Neural cell (in vitro differentiated cells): ENCODE data around the gene IL4I1. TPM values are rescaled to one million over a fixed set of nuclear protein-coding genes. Genes with fewer than 3 reads are reported as not detected.
"Not testable (repeated sequence)": the region's sequence is repeated elsewhere in the genome, so short reads cannot be mapped to it uniquely, and the experiment has no call there.

Experiments
- H2AFZ ChIP-seq: fragments of 200-600, 300-800 bp; sonication (generic), shearing (Covaris generic); 2 replicates; pipeline ENCODE4 v1.6.0; 2014; ENCODE audit warnings: low read depth, mild to moderate bottlenecking, antibody characterized with exemption, low read length, moderate library complexity
- H3F3A ChIP-seq: fragments of 200-600 bp; shearing (Covaris generic); 2 replicates; pipeline ENCODE4 v1.6.1; 2016; ENCODE audit warnings: mild to moderate bottlenecking, moderate library complexity, mixed read lengths, antibody characterized with exemption, low read length; ENCODE audit not compliant: insufficient read depth, poor library complexity, severe bottlenecking
- H3K27ac ChIP-seq: fragments of 200-600, 300-800 bp; sonication (generic), shearing (Covaris generic); 2 replicates; pipeline ENCODE4 v1.5.1; 2014; ENCODE audit warnings: mild to moderate bottlenecking, low read length, moderate library complexity
- H3K27me3 ChIP-seq: fragments of 300-800, 200-600 bp; sonication (generic), shearing (Covaris generic); 2 replicates; pipeline ENCODE4 v1.6.0; 2014; ENCODE audit warnings: mild to moderate bottlenecking, low read depth, low read length, moderate library complexity; ENCODE audit not compliant: insufficient read depth
- H3K36me3 ChIP-seq: fragments of 300-800, 200-600 bp; sonication (generic), shearing (Covaris generic); 2 replicates; pipeline ENCODE4 v1.5.1; 2014; ENCODE audit warnings: mild to moderate bottlenecking, antibody characterized with exemption, low read length, moderate library complexity; ENCODE audit not compliant: insufficient read depth
- H3K4me2 ChIP-seq: fragments of 300-800, 200-600 bp; sonication (generic), shearing (Covaris generic); 2 replicates; pipeline ENCODE4 v1.6.0; 2014; ENCODE audit warnings: mild to moderate bottlenecking, low read length
- H3K4me3 ChIP-seq: fragments of 300-800, 200-600 bp; sonication (generic), shearing (Covaris generic); 2 replicates; pipeline ENCODE4 v1.5.1; 2014; ENCODE audit warnings: mild to moderate bottlenecking, low read length, moderate library complexity
- H3K79me2 ChIP-seq: fragments of 200-600 bp; shearing (Covaris generic); replicated peaks from 2 replicates; pipeline ENCODE4 v1.6.0; 2014; ENCODE audit warnings: mild to moderate bottlenecking, low read length, moderate library complexity; ENCODE audit not compliant: insufficient read depth
- H3K9ac ChIP-seq: fragments of 300-800, 200-600 bp; sonication (generic), shearing (Covaris generic); 2 replicates; pipeline ENCODE4 v1.6.1; 2016; ENCODE audit warnings: mild to moderate bottlenecking, low read length, mixed read lengths
- H3K9me2 ChIP-seq: fragments of 200-600 bp; shearing (Covaris generic); 2 replicates; pipeline ENCODE4 v1.6.1; 2016; ENCODE audit warnings: mild to moderate bottlenecking, low read length, mixed read lengths; ENCODE audit not compliant: insufficient read depth
- H3K9me3 ChIP-seq: fragments of 200-600, 300-800 bp; sonication (generic), shearing (Covaris generic); 2 replicates; pipeline ENCODE4 v1.6.1; 2016; ENCODE audit warnings: mild to moderate bottlenecking, mixed run types, low read length, moderate library complexity, mixed read lengths
- H4K20me1 ChIP-seq: fragments of 200-600 bp; shearing (Covaris generic); 2 replicates; pipeline ENCODE4 v1.6.1; 2016; ENCODE audit warnings: mild to moderate bottlenecking, mixed run types; ENCODE audit not compliant: insufficient read depth
- CTCF ChIP-seq: fragments of 450-650 bp; IDR thresholded peaks from 2 replicates; pipeline ENCODE4 v1.5.1; 2014; ENCODE audit warnings: antibody characterized with exemption, mild to moderate bottlenecking, moderate library complexity; ENCODE audit not compliant: poor library complexity, severe bottlenecking
- EP300 ChIP-seq: fragments of 450-650 bp; conservative IDR thresholded peaks from 2 replicates; pipeline ENCODE4 v1.6.1; 2014; ENCODE audit warnings: antibody characterized with exemption, mild to moderate bottlenecking, moderate library complexity; ENCODE audit not compliant: poor library complexity, severe bottlenecking
- EZH2 ChIP-seq: fragments of 200-600, 300-800 bp; shearing (Covaris generic), sonication (generic); IDR thresholded peaks from 2 replicates; pipeline ENCODE4 v1.6.1; 2014; ENCODE audit warnings: antibody characterized with exemption, low read length, borderline replicate concordance, mild to moderate bottlenecking; ENCODE audit not compliant: insufficient read depth, poor library complexity, severe bottlenecking
- MXI1 ChIP-seq: fragments of 450-650 bp; conservative IDR thresholded peaks from 2 replicates; pipeline ENCODE4 v1.6.1; 2014; ENCODE audit warnings: antibody characterized with exemption, mild to moderate bottlenecking; ENCODE audit not compliant: poor library complexity, severe bottlenecking
- POLR2AphosphoS5 ChIP-seq: IDR thresholded peaks from 2 replicates; pipeline ENCODE4 v1.6.1; 2012
- RAD21 ChIP-seq: fragments of 450-650 bp; conservative IDR thresholded peaks from 2 replicates; pipeline ENCODE4 v1.6.1; 2014; ENCODE audit warnings: antibody characterized with exemption, mild to moderate bottlenecking, moderate library complexity
- REST ChIP-seq: IDR thresholded peaks from 2 replicates; pipeline ENCODE4 v1.6.1; 2012; ENCODE audit warnings: borderline replicate concordance
- SMC3 ChIP-seq: fragments of 450-650 bp; conservative IDR thresholded peaks from 2 replicates; pipeline ENCODE4 v1.6.1; 2014; ENCODE audit warnings: antibody characterized with exemption, mild to moderate bottlenecking, moderate library complexity; ENCODE audit not compliant: poor library complexity
- TAF1 ChIP-seq: IDR thresholded peaks from 2 replicates; pipeline ENCODE4 v1.6.1; 2012; ENCODE audit warnings: low read depth
- polyA plus RNA-seq: library from polyadenylated mRNA; depleted of rRNA; stranded (reverse); fragments of >200 nt; gene quantifications from 2 replicates; pipeline ENCODE4 v1.2.3, GENCODE V29; 2014

IL4I1 gene
- polyA plus RNA-seq, 1 donor from 2014 or later, result not detected

GRCh38 chr19:49926515-49926914 lies 29.8 kb upstream of the IL4I1 start:
- Histone ChIP-seq H3K9me2 (no peaks in the 10 kb centered on the region), H2AFZ (no peak overlapping the region), H3K36me3 (no peaks in the 10 kb centered on the region), H3K9me3 (no peaks in the 10 kb centered on the region), H3K27me3 (no peaks in the 10 kb centered on the region), H3K4me3 (no peak overlapping the region), H3K4me2 (no peak overlapping the region), H3F3A (no peaks in the 10 kb centered on the region), H4K20me1 (no peaks in the 10 kb centered on the region), H3K79me2 (peaks cover 64% of the 10 kb centered on the region), H3K9ac (no peak overlapping the region), H3K27ac (no peak overlapping the region)
- TF ChIP-seq RAD21 (no peak), CTCF (no peak), POLR2AphosphoS5 (no peak), REST (no peak), SMC3 (no peak), TAF1 (no peak), EP300 (no peak), MXI1 (no peak), EZH2 (no peak)

- Histone ChIP-seq H4K20me1 (no peaks in the 10 kb centered on the region), H3K9me3 (no peaks in the 10 kb centered on the region), H2AFZ (no peak overlapping the region), H3K27me3 (no peaks in the 10 kb centered on the region), H3F3A (no peaks in the 10 kb centered on the region), H3K79me2 (peaks cover 73% of the 10 kb centered on the region), H3K36me3 (no peaks in the 10 kb centered on the region), H3K4me2 (no peak overlapping the region), H3K9ac (no peak overlapping the region), H3K9me2 (no peaks in the 10 kb centered on the region), H3K4me3 (no peak overlapping the region), H3K27ac (no peak overlapping the region)
- TF ChIP-seq SMC3 (no peak), MXI1 (no peak), EZH2 (no peak), EP300 (no peak), TAF1 (no peak), RAD21 (no peak), REST (no peak), POLR2AphosphoS5 (no peak), CTCF (no peak)
These were observed 28.8 kb upstream of the IL4I1 start for GRCh38 chr19:49925486-49925885.

GRCh38 chr19:49924881-49925210 lies 28.2 kb upstream of the IL4I1 start:
- H4K20me1 ChIP-seq, H2AFZ ChIP-seq: not testable (repeated sequence)

More at GRCh38 chr19:49924881-49925210, 28.2 kb upstream of the IL4I1 start:
- not testable (repeated sequence) for H3K4me2 ChIP-seq, H3K9me2 ChIP-seq, H3K9ac ChIP-seq, H3F3A ChIP-seq, H3K27ac ChIP-seq, H3K27me3 ChIP-seq, H3K9me3 ChIP-seq, H3K36me3 ChIP-seq, H3K4me3 ChIP-seq
- peaks cover 76% of the 10 kb centered on the region for H3K79me2 ChIP-seq
